Measurements from ENCODE around the gene LRRC23. TPM values are rescaled to one million over a fixed set of nuclear protein-coding genes. Genes with fewer than 3 reads are reported as not detected.

LRRC23 gene
- total and polyA plus RNA-seq, 9 of the 15 experiments (the other 6 are each of a cell fraction or from before 2014, with no cell fraction given) = 2.2 to 7.0 (median 3.0) TPM

GRCh38 chr12:6937481-6938352 is 33.1 kb downstream of the LRRC23 start (continued):
- TF ChIP-seq ZBTB12 (CRISPR knock-in tag; IDR thresholded peaks at IDR 0.05) = peak; percentile 84
- TF ChIP-seq ARID1B (IDR thresholded peaks at IDR 0.05) = no peak
- TF ChIP-seq CSDE1 (IDR thresholded peaks at IDR 0.05) = peak in 1 of 2 experiments; percentile 51; a peak in 1 of 4 replicates
- no peak for TF ChIP-seq RFX1 (IDR thresholded peaks at IDR 0.05)
- TF ChIP-seq ZNF764 (CRISPR knock-in tag; IDR thresholded peaks at IDR 0.05; ENCODE audit: low read depth) = no peak
- TF ChIP-seq PHTF2 (CRISPR knock-in tag; IDR thresholded peaks at IDR 0.05) = no peak
- no peak for TF ChIP-seq NR1H2 (CRISPR knock-in tag; IDR thresholded peaks at IDR 0.05)
- no peak for TF ChIP-seq ZNF512 (tag; IDR thresholded peaks at IDR 0.05)
- no peak for TF ChIP-seq RFX7 (CRISPR knock-in tag; IDR thresholded peaks at IDR 0.05)
